ENCODE measurements around the gene ZNF296.
"Not testable (repeated sequence)": the region's sequence is repeated elsewhere in the genome, so short reads cannot be mapped to it uniquely, and the experiment has no call there.

ZNF296 gene

GRCh38 chr19:45076029-45076850 lies at the start of gene ZNF296:
Gene ZNF296, minus strand, starts transcription at chr19:45076478. Its CDS starts 105 bp downstream, at chr19:45076373.
- DNase-seq: peak; percentile 68

- DNase-seq: no peak
These were observed 49.1 kb upstream of the ZNF296 start for GRCh38 chr19:45125360-45125759.

GRCh38 chr19:45124021-45124420 lies 47.7 kb upstream of the ZNF296 start:
- no peak for DNase-seq

GRCh38 chr19:45123440-45123850 lies 47.2 kb upstream of the ZNF296 start:
- DNase-seq: no peak

GRCh38 chr19:45122832-45123231 lies 46.6 kb upstream of the ZNF296 start:
- no peak for DNase-seq

- no peak for DNase-seq
These were observed 45.6 kb upstream of the ZNF296 start for GRCh38 chr19:45121827-45122345.

GRCh38 chr19:45119582-45119981 lies 43.3 kb upstream of the ZNF296 start:
- no peak for DNase-seq

- DNase-seq: not testable (repeated sequence)
These were observed 42.5 kb upstream of the ZNF296 start for GRCh38 chr19:45118591-45119355.

- DNase-seq: no peak
These were observed 41.8 kb upstream of the ZNF296 start for GRCh38 chr19:45118106-45118505.

GRCh38 chr19:45117671-45118070 lies 41.4 kb upstream of the ZNF296 start:
- DNase-seq: no peak

GRCh38 chr19:45117167-45117594 lies 40.9 kb upstream of the ZNF296 start:
- no peak for DNase-seq

- no peak for DNase-seq
These were observed 39.7 kb upstream of the ZNF296 start for GRCh38 chr19:45115809-45116615.

GRCh38 chr19:45114116-45114515 lies 37.8 kb upstream of the ZNF296 start:
- DNase-seq: no peak

- no peak for DNase-seq
These were observed 37.4 kb upstream of the ZNF296 start for GRCh38 chr19:45113628-45114027.

- DNase-seq: no peak
These were observed 36.0 kb upstream of the ZNF296 start for GRCh38 chr19:45112111-45112827.

- no peak for DNase-seq
These were observed 34.6 kb upstream of the ZNF296 start for GRCh38 chr19:45110851-45111266.

- DNase-seq: no peak
These were observed 31.4 kb upstream of the ZNF296 start for GRCh38 chr19:45107621-45108150.

GRCh38 chr19:45106363-45106762 lies 30.1 kb upstream of the ZNF296 start:
- not testable (repeated sequence) for DNase-seq

- no peak for DNase-seq
These were observed 28.5 kb upstream of the ZNF296 start for GRCh38 chr19:45104658-45105349.

- DNase-seq: no peak
These were observed 27.4 kb upstream of the ZNF296 start for GRCh38 chr19:45103508-45104319.
